SU-DHL-6 (cell line): ENCODE measurements around the gene ENOX1.

Experiments
- H2AFZ ChIP-seq: fragments of 200-600 bp; sonication (generic); 2 replicates; pipeline ENCODE4 v1.6.1; 2014; ENCODE audit warnings: low read depth, mild to moderate bottlenecking, moderate library complexity, mixed read lengths, antibody characterized with exemption, low read length; ENCODE audit not compliant: severe bottlenecking
- H3F3A ChIP-seq: fragments of 200-600 bp; shearing (Covaris generic); 2 replicates; pipeline ENCODE4 v1.6.0; 2016; ENCODE audit warnings: antibody characterized with exemption, mild to moderate bottlenecking; ENCODE audit not compliant: insufficient read depth
- H3K27ac ChIP-seq: fragments of 200-600 bp; sonication (generic); 2 replicates; pipeline ENCODE4 v1.5.1; 2016; ENCODE audit warnings: low read depth, mild to moderate bottlenecking, low read length, moderate library complexity, mixed read lengths
- H3K27me3 ChIP-seq: fragments of 200-600 bp; sonication (generic), shearing (Covaris generic); 2 replicates; pipeline ENCODE4 v1.6.0; 2014; ENCODE audit warnings: mild to moderate bottlenecking, low read length
- H3K36me3 ChIP-seq: fragments of 200-600 bp; sonication (generic); 2 replicates; pipeline ENCODE4 v1.6.1; 2014; ENCODE audit warnings: mild to moderate bottlenecking, low read length, mixed read lengths
- H3K4me2 ChIP-seq: fragments of 300-600, 200-600 bp; shearing (Covaris generic), sonication (generic); 2 replicates; pipeline ENCODE4 v1.6.0; 2014; ENCODE audit warnings: low read length, low read depth, mild to moderate bottlenecking; ENCODE audit not compliant: poor library complexity, severe bottlenecking
- H3K4me3 ChIP-seq: fragments of 200-600 bp; sonication (generic); 2 replicates; pipeline ENCODE4 v1.5.1; 2014; ENCODE audit warnings: antibody characterized with exemption, low read length, mild to moderate bottlenecking, mixed read lengths; ENCODE audit not compliant: insufficient read depth, poor library complexity, severe bottlenecking
- H3K79me2 ChIP-seq: fragments of 200-600 bp; sonication (generic); 2 replicates; pipeline ENCODE4 v1.6.1; 2014; ENCODE audit warnings: mild to moderate bottlenecking, low read length, moderate library complexity; ENCODE audit not compliant: insufficient read depth
- H3K9ac ChIP-seq: fragments of 200-600 bp; sonication (generic); 2 replicates; pipeline ENCODE4 v1.7.0; 2014; ENCODE audit warnings: mild to moderate bottlenecking, low read length
- H3K9me2 ChIP-seq: fragments of 200-600 bp; sonication (generic); replicated peaks from 2 replicates; pipeline ENCODE4 v1.6.1; 2014; ENCODE audit warnings: low read length; ENCODE audit not compliant: insufficient read depth
- H3K9me3 ChIP-seq: fragments of 200-600 bp; sonication (generic); 2 replicates; pipeline ENCODE4 v1.6.1; 2014; ENCODE audit warnings: low read length, mixed read lengths; ENCODE audit not compliant: insufficient read depth
- H4K20me1 ChIP-seq: fragments of 200-600 bp; sonication (generic); 2 replicates; pipeline ENCODE4 v1.6.1; 2014; ENCODE audit warnings: low read depth, mild to moderate bottlenecking, antibody characterized with exemption, low read length, moderate library complexity, mixed read lengths
- EZH2phosphoT487 ChIP-seq: fragments of 200-600 bp; sonication (generic), shearing (Covaris generic); conservative IDR thresholded peaks from 2 replicates; pipeline ENCODE4 v1.6.1; 2018; ENCODE audit warnings: mild to moderate bottlenecking, antibody characterized with exemption, low read length, moderate library complexity, mixed read lengths
- TF ChIP-seq, protein P1 (sequence below): fragments of 200-600 bp; sonication (generic); IDR thresholded peaks from one replicate; pipeline ENCODE4 v1.5.1; 2017; ENCODE audit warnings: antibody characterized with exemption, mild to moderate bottlenecking, low read length, moderate library complexity; ENCODE audit not compliant: insufficient read depth, poor library complexity, severe bottlenecking

Gene ENOX1

DNA sequence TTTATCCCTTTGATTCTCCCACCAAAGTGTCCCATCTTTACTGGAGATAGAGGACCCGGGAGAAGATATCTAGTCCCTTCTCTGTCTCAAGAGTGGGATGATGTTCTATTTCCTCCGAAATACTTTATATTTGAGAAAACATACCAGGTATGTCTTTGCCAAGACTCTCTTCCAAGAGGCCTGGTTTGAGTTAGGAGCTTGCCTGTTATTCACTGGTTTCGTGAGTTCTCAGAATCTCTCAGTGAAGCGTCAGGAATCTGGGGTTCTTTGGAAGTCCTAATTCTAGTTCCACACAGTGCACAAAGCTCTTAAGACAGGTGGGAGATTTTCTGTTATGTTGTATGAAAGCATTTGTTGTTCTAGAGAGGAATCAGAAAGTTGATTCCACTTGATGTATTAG, 581.4 kb downstream of the ENOX1 start:
- no peak for TF ChIP-seq EZH2phosphoT487
- TF ChIP-seq, protein P1, sequence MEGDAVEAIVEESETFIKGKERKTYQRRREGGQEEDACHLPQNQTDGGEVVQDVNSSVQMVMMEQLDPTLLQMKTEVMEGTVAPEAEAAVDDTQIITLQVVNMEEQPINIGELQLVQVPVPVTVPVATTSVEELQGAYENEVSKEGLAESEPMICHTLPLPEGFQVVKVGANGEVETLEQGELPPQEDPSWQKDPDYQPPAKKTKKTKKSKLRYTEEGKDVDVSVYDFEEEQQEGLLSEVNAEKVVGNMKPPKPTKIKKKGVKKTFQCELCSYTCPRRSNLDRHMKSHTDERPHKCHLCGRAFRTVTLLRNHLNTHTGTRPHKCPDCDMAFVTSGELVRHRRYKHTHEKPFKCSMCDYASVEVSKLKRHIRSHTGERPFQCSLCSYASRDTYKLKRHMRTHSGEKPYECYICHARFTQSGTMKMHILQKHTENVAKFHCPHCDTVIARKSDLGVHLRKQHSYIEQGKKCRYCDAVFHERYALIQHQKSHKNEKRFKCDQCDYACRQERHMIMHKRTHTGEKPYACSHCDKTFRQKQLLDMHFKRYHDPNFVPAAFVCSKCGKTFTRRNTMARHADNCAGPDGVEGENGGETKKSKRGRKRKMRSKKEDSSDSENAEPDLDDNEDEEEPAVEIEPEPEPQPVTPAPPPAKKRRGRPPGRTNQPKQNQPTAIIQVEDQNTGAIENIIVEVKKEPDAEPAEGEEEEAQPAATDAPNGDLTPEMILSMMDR, result no peak
- no peak overlapping the region for H3K9ac ChIP-seq
- H4K20me1 ChIP-seq, result no peaks in the 10 kb centered on the region
- no peaks in the 10 kb centered on the region for H3K27me3 ChIP-seq
- H2AFZ ChIP-seq, result no peak overlapping the region
- H3K36me3 ChIP-seq, result no peaks in the 10 kb centered on the region
- no peak overlapping the region for H3K4me3 ChIP-seq
- H3F3A ChIP-seq, result no peaks in the 10 kb centered on the region
- H3K27ac ChIP-seq, result no peak overlapping the region
- H3K79me2 ChIP-seq, result no peaks in the 10 kb centered on the region
- no peak overlapping the region for H3K4me2 ChIP-seq
- H3K9me3 ChIP-seq, result peaks cover 12% of the 10 kb centered on the region; the same call in 1 of the 2 replicates
- no peaks in the 10 kb centered on the region for H3K9me2 ChIP-seq

DNA sequence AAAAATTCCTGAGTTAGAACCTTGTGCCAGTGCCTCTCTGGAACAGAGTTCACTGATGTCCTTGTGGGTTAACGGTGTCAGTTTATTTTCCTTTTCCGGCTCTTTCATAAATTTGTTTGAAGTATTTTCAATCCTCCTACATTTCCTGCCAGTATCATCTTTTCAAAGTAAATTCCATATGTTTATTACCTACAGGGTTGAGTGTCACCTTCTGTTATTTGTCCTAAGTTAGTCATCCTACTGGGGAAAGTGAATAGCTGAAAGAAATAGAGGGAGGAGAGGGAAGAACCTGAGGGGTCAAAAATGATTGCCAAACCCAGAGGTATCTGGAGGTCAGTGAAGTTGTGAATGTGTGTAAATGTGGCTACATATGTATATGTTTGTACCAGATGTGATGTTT, 582.2 kb downstream of the ENOX1 start:
- no peaks in the 10 kb centered on the region for H3K79me2 ChIP-seq
- no peak overlapping the region for H3K27ac ChIP-seq
- H3K4me2 ChIP-seq, result no peak overlapping the region
- peaks cover 12% of the 10 kb centered on the region; the same call in 1 of the 2 replicates for H3K9me3 ChIP-seq
- H3K36me3 ChIP-seq, result no peaks in the 10 kb centered on the region
- H3F3A ChIP-seq, result no peaks in the 10 kb centered on the region
- H3K4me3 ChIP-seq, result no peak overlapping the region
- H3K9ac ChIP-seq, result no peak overlapping the region
- no peaks in the 10 kb centered on the region for H3K27me3 ChIP-seq
- H2AFZ ChIP-seq, result no peak overlapping the region
- no peaks in the 10 kb centered on the region for H3K9me2 ChIP-seq
- TF ChIP-seq, protein P1, result no peak
- no peak for TF ChIP-seq EZH2phosphoT487
- no peaks in the 10 kb centered on the region for H4K20me1 ChIP-seq

DNA sequence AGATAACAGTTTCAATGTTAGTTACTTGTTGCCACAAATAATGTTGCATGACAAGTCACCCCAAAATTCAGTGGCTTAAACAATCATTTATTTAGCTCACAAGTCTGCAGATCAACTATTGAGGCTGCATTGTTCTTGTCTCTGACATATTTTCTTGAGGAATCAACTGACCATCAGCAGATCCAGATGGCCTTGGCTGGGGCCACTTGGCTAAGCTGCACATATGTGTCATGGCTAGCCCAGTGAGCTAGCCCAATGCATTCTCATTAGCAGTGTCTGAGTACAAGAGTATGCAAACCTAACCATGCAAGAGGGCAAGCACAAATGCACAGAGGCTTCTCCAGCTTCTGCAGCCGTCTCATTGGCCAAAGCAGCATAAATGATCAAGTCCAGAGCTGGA, 583.0 kb downstream of the ENOX1 start:
- Histone ChIP-seq H3K27me3 (no peaks in the 10 kb centered on the region), H3K4me2 (no peak overlapping the region), H3K27ac (no peak overlapping the region), H3K4me3 (no peak overlapping the region), H2AFZ (no peak overlapping the region), H4K20me1 (no peaks in the 10 kb centered on the region), H3K36me3 (no peaks in the 10 kb centered on the region), H3K9me2 (no peaks in the 10 kb centered on the region), H3F3A (no peaks in the 10 kb centered on the region), H3K79me2 (no peaks in the 10 kb centered on the region), H3K9me3 (peaks cover 12% of the 10 kb centered on the region; the same call in 1 of the 2 replicates), H3K9ac (no peak overlapping the region)
- TF ChIP-seq, protein P1, result no peak
- no peak for TF ChIP-seq EZH2phosphoT487
